Suppressor macrophage treated with lipopolysaccharide for 1 hour (primary cell): ENCODE measurements around the gene MICALL1.
"Not testable (repeated sequence)": the region's sequence is repeated elsewhere in the genome, so short reads cannot be mapped to it uniquely, and the experiment has no call there.

ENCODE experiments used
- DNase-seq, 3 donors: peaks; one replicate each; pipeline ENCODE4 v3.0.0-alpha.2; 2020 to 2022

Gene MICALL1

GRCh38 chr22:37965940-37966664, 60.0 kb downstream of the MICALL1 start:
- no peak for DNase-seq

GRCh38 chr22:37967147-37967546, 61.0 kb downstream of the MICALL1 start:
- peak in 2 of 3 donors; percentile 39 for DNase-seq

GRCh38 chr22:37967637-37968451, 61.7 kb downstream of the MICALL1 start:
- DNase-seq, result no peak

- no peak for DNase-seq
Observed at GRCh38 chr22:37968452-37969251, 62.6 kb downstream of the MICALL1 start.

- DNase-seq, result no peak
Observed at GRCh38 chr22:37970864-37971263, 64.8 kb downstream of the MICALL1 start.

- no peak for DNase-seq
Observed at GRCh38 chr22:37971475-37972434, 65.7 kb downstream of the MICALL1 start.

GRCh38 chr22:37972527-37972926, 66.4 kb downstream of the MICALL1 start:
- no peak for DNase-seq

- DNase-seq, result no peak
Observed at GRCh38 chr22:37973271-37974170, 67.4 kb downstream of the MICALL1 start.

- no peak for DNase-seq
Observed at GRCh38 chr22:37975153-37975552, 69.1 kb downstream of the MICALL1 start.

- not testable (repeated sequence) for DNase-seq
Observed at GRCh38 chr22:37976022-37976421, 69.9 kb downstream of the MICALL1 start.

- no peak for DNase-seq
Observed at GRCh38 chr22:37976547-37976946, 70.5 kb downstream of the MICALL1 start.

GRCh38 chr22:37979782-37980181, 73.7 kb downstream of the MICALL1 start:
- no peak for DNase-seq

- no peak for DNase-seq
Observed at GRCh38 chr22:37981282-37982011, 75.3 kb downstream of the MICALL1 start.

GRCh38 chr22:37982151-37982785, 76.2 kb downstream of the MICALL1 start:
- DNase-seq, result no peak

- no peak for DNase-seq
Observed at GRCh38 chr22:37982938-37983859, 77.1 kb downstream of the MICALL1 start.

GRCh38 chr22:37983860-37984791, 78.0 kb downstream of the MICALL1 start, which contains the start of gene SOX10:
Gene SOX10 (minus strand): TSS chr22:37984555. CDS start chr22:37983784, 771 bp downstream.
- DNase-seq, result no peak

- DNase-seq, result no peak
Observed at GRCh38 chr22:37985050-37985585, 79.0 kb downstream of the MICALL1 start.
